Caco-2 (cell line): ENCODE measurements around the gene JARID2. TPM values are rescaled to one million over a fixed set of nuclear protein-coding genes. Genes with fewer than 3 reads are reported as not detected.

Source experiments
- BruUV-seq: library from RNA; stranded (reverse); fragments of 400-500 nt; replicated peaks from 2 replicates; lab custom pipeline; 2021; lab: Mats Ljungman, UMichigan
- CTCF ChIA-PET: fragments of 300-600 bp; sonication (Branson Sonifier 250); formaldehyde crosslinking; loops from one replicate; lab custom pipeline; 2022; ENCODE audit warnings: antibody characterized with exemption; lab: Charles Lee
- POLR2A ChIA-PET: fragments of 300-600 bp; sonication (Branson Sonifier 250); formaldehyde crosslinking; loops from one replicate; lab custom pipeline; 2022; ENCODE audit warnings: antibody characterized with exemption; lab: Charles Lee
- DNase-seq, 2 experiments: peaks; one replicate each; pipeline versions ENCODE4 v3.0.0 to v3.0.0-alpha.2; 2020 to 2022
- H3K27me3 ChIP-seq: replicated peaks from 2 replicates; pipeline ENCODE4 v1.6.0; 2011; ENCODE audit warnings: low read length; ENCODE audit not compliant: control insufficient read depth, insufficient read depth
- H3K36me3 ChIP-seq: 2 replicates; pipeline ENCODE4 v1.5.1; 2011; ENCODE audit warnings: low read length; ENCODE audit not compliant: control insufficient read depth, insufficient read depth
- H3K4me1 ChIP-seq: fragments of 250-450 bp; sonication (Bioruptor Pico); 2 replicates; pipeline ENCODE4 v1.5.1; 2020; ENCODE audit warnings: mild to moderate bottlenecking
- H3K4me3 ChIP-seq: 2 replicates; pipeline ENCODE4 v1.5.1; 2011; ENCODE audit warnings: low read depth, mild to moderate bottlenecking, control low read depth, low read length
- H3K9me3 ChIP-seq: fragments of 250-450 bp; sonication (Bioruptor Pico); 2 replicates; pipeline ENCODE4 v1.5.1; 2020; ENCODE audit warnings: mild to moderate bottlenecking, moderate library complexity
- H3K27ac Mint-ChIP-seq: one replicate; pipeline ENCODE4 v1.8.0; 2022; ENCODE audit warnings: mixed read lengths; ENCODE audit not compliant: unreplicated experiment
- H3K27me3 Mint-ChIP-seq: one replicate; pipeline ENCODE4 v1.8.0; 2022; ENCODE audit warnings: mixed read lengths; ENCODE audit not compliant: insufficient read depth, unreplicated experiment
- H3K36me3 Mint-ChIP-seq: one replicate; pipeline ENCODE4 v1.8.0; 2022; ENCODE audit warnings: mild to moderate bottlenecking, mixed read lengths; ENCODE audit not compliant: insufficient read depth, unreplicated experiment
- H3K4me1 Mint-ChIP-seq: one replicate; pipeline ENCODE4 v1.8.0; 2022; ENCODE audit warnings: low read depth, mixed read lengths; ENCODE audit not compliant: unreplicated experiment
- H3K4me3 Mint-ChIP-seq: one replicate; pipeline ENCODE4 v1.8.0; 2022; ENCODE audit warnings: mild to moderate bottlenecking, moderate library complexity, mixed read lengths; ENCODE audit not compliant: unreplicated experiment
- H3K9me3 Mint-ChIP-seq: one replicate; pipeline ENCODE4 v1.8.0; 2022; ENCODE audit warnings: mixed read lengths; ENCODE audit not compliant: unreplicated experiment
- intact Hi-C: fragments of 100-400 bp; cut with micrococcal nuclease; formaldehyde crosslinking; loops from one replicate; pipeline ENCODE4 v1.10.0; 2022; ENCODE audit not compliant: unreplicated experiment
- total RNA-seq: library from RNA; stranded (reverse); gene quantifications from 2 replicates; pipeline ENCODE4 v1.2.3, GENCODE V29; 2022
- TF ChIP-seq, protein P1 (sequence below), 2 experiments: fragments of 200-600 bp in 1 of 2; IDR thresholded peaks; 1 replicate in 1 of 2; 2 replicates in 1 of 2; pipeline versions ENCODE4 v1.5.1 to v1.8.0; 2011 to 2022; ENCODE audit warnings: antibody characterized with exemption in 1 of 2, control low read depth in 1 of 2, inconsistent platforms in 1 of 2, low read depth in 1 of 2, low read length in 1 of 2, mild to moderate bottlenecking in 1 of 2, moderate library complexity in 1 of 2; ENCODE audit not compliant: insufficient read depth in 1 of 2, severe bottlenecking in 1 of 2, unreplicated experiment in 1 of 2

Gene JARID2
- total RNA-seq, 1 experiment from 2014 or later = 18.3 TPM

DNA sequence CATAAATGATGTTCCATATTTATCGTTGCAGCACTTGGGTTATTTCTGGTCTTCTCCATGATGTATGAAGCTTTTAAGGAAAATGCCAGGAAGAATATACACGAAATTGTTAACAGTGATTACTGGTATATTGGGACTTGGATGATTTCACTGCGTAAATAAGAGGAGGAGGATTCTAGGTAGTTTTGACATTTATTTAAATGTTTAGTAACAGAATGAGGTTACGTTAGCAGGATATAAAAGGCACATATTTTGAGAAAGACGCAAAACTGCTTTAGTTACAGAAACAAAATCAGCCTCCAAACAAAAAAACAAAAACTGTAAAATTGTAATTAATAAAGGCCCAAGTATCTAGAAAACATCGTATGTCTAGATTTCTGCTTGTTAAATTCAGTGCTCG, 147.7 kb downstream of the JARID2 start:
- no peak for DNase-seq
- H3K36me3 Mint-ChIP-seq = no peaks in the 10 kb centered on the region
- TF ChIP-seq, protein P1, sequence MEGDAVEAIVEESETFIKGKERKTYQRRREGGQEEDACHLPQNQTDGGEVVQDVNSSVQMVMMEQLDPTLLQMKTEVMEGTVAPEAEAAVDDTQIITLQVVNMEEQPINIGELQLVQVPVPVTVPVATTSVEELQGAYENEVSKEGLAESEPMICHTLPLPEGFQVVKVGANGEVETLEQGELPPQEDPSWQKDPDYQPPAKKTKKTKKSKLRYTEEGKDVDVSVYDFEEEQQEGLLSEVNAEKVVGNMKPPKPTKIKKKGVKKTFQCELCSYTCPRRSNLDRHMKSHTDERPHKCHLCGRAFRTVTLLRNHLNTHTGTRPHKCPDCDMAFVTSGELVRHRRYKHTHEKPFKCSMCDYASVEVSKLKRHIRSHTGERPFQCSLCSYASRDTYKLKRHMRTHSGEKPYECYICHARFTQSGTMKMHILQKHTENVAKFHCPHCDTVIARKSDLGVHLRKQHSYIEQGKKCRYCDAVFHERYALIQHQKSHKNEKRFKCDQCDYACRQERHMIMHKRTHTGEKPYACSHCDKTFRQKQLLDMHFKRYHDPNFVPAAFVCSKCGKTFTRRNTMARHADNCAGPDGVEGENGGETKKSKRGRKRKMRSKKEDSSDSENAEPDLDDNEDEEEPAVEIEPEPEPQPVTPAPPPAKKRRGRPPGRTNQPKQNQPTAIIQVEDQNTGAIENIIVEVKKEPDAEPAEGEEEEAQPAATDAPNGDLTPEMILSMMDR (IDR thresholded peaks at IDR 0.05; ENCODE audit: insufficient read depth in 1 of 2, low read depth in 1 of 2, low read length in 1 of 2, severe bottlenecking in 1 of 2, unreplicated experiment in 1 of 2) = no peak
- H3K9me3 Mint-ChIP-seq = no peaks in the 10 kb centered on the region
- no peaks in the 10 kb centered on the region for H3K27me3 Mint-ChIP-seq
- H3K27ac Mint-ChIP-seq = no peak overlapping the region
- H3K36me3 ChIP-seq = no peaks in the 10 kb centered on the region
- H3K4me1 ChIP-seq = no peaks in the 10 kb centered on the region
- no peaks in the 10 kb centered on the region for H3K9me3 ChIP-seq
- no peak overlapping the region for H3K4me3 ChIP-seq
- H3K27me3 ChIP-seq = no peaks in the 10 kb centered on the region
- H3K4me1 Mint-ChIP-seq = no peaks in the 10 kb centered on the region
- BruUV-seq = no TSS peak
- ChIA-PET POLR2A (no interaction called here), CTCF (no interaction called here)
- intact Hi-C loops = no loop called here
- H3K4me3 Mint-ChIP-seq = no peak overlapping the region

DNA sequence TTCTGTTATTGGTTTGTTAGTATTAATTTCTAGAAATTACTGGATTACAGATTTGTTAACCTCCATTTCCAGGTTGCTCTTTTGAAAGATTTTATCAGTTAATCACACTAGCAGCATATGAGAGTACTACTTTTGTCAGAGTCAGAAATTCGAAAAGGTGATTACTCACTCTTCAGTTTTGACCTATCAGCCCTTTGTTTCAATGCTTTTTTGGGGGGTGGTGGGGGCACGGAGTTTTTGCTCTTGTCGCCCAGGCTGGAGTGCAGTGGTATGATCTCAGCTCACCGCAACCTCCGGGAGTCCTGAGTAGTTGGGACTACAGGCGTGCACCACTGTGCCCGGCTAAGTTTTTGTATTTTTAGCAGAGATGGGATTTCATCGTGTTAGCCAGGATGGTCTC, 149.2 kb downstream of the JARID2 start:
- BruUV-seq = no TSS peak
- POLR2A ChIA-PET = no interaction called here
- Mint-ChIP-seq H3K27me3 (no peaks in the 10 kb centered on the region), H3K9me3 (no peaks in the 10 kb centered on the region), H3K36me3 (no peaks in the 10 kb centered on the region), H3K4me3 (no peak overlapping the region), H3K4me1 (peaks cover 5% of the 10 kb centered on the region), H3K27ac (no peak overlapping the region)
- H3K27me3 ChIP-seq = no peaks in the 10 kb centered on the region
- intact Hi-C loops = no loop called here
- H3K4me1 ChIP-seq = peaks cover 7% of the 10 kb centered on the region; the same call in 1 of the 2 replicates
- no peaks in the 10 kb centered on the region for H3K9me3 ChIP-seq
- H3K36me3 ChIP-seq = no peaks in the 10 kb centered on the region
- H3K4me3 ChIP-seq = no peak overlapping the region
- CTCF ChIA-PET = no interaction called here
- TF ChIP-seq, protein P1 (IDR thresholded peaks at IDR 0.05; ENCODE audit: insufficient read depth in 1 of 2, low read depth in 1 of 2, low read length in 1 of 2, severe bottlenecking in 1 of 2, unreplicated experiment in 1 of 2) = no peak
- no peak for DNase-seq

DNA sequence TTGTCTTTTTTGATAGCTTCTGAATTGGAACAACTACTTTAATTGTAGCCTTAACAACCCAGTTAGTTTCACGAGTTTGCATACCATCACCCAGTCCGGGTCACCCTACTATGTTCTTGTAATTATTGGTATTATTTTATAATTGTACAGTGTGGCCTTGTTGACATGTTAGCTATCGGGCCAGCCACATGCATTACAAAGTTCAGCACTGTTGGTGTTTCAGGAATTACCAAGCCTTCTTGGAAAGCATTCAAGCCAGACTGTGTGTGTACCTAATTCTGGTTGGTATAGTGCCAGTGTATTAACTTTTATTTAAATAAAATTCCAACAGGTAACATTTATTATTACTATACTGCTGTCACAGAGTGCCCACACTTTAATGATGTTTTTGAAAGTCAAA, 150.9 kb downstream of the JARID2 start:
- H3K27me3 ChIP-seq = no peaks in the 10 kb centered on the region
- no peak overlapping the region for H3K4me3 Mint-ChIP-seq
- peaks cover 22% of the 10 kb centered on the region for H3K4me1 ChIP-seq
- ChIA-PET CTCF (interaction anchor here (0.5 kb wide), 1 partner anchor 255 kb away, joined by 3 read pairs; no protein-coding TSS in a partner anchor), POLR2A (no interaction called here)
- H3K27me3 Mint-ChIP-seq = no peaks in the 10 kb centered on the region
- no peaks in the 10 kb centered on the region for H3K9me3 ChIP-seq
- H3K27ac Mint-ChIP-seq = no peak overlapping the region
- no TSS peak for BruUV-seq
- H3K36me3 Mint-ChIP-seq = no peaks in the 10 kb centered on the region
- intact Hi-C loops = no loop called here
- TF ChIP-seq, protein P1 (IDR thresholded peaks at IDR 0.05; ENCODE audit: insufficient read depth in 1 of 2, low read depth in 1 of 2, low read length in 1 of 2, severe bottlenecking in 1 of 2, unreplicated experiment in 1 of 2) = no peak
- H3K4me1 Mint-ChIP-seq = peaks cover 22% of the 10 kb centered on the region
- H3K4me3 ChIP-seq = no peak overlapping the region
- H3K9me3 Mint-ChIP-seq = no peaks in the 10 kb centered on the region
- no peak for DNase-seq
- no peaks in the 10 kb centered on the region for H3K36me3 ChIP-seq
